ENCODE data around the gene APBB1IP.

APBB1IP gene

GRCh38 chr10:26513101-26513500, 75.0 kb downstream of the APBB1IP start:
- POLR2A ChIA-PET (ENCODE audit: low non-redundant PET): no interaction called here
- CTCF ChIA-PET: no interaction called here
- no peak for DNase-seq (ENCODE audit: low spot score)
- H3K27ac ChIP-seq: no peak overlapping the region
- TF ChIP-seq CTCF (conservative IDR thresholded peaks at IDR 0.05; ENCODE audit: low read depth): no peak

- ChIA-PET CTCF (interaction anchor here (0.6 kb wide), 1 partner anchor 90 kb away, joined by 4 read pairs; no protein-coding TSS in a partner anchor), POLR2A (ENCODE audit: low non-redundant PET) (no interaction called here)
- TF ChIP-seq CTCF (conservative IDR thresholded peaks at IDR 0.05; ENCODE audit: low read depth): no peak
These were observed 78.5 kb downstream of the APBB1IP start for GRCh38 chr10:26516540-26517101.

GRCh38 chr10:26517141-26517867, 79.2 kb downstream of the APBB1IP start:
- TF ChIP-seq CTCF (conservative IDR thresholded peaks at IDR 0.05; ENCODE audit: low read depth): no peak
- ChIA-PET CTCF (interaction anchor here (0.6 kb wide), 1 partner anchor 90 kb away, joined by 4 read pairs; no protein-coding TSS in a partner anchor), POLR2A (ENCODE audit: low non-redundant PET) (no interaction called here)
- no peak for DNase-seq (ENCODE audit: low spot score)
- H3K27ac ChIP-seq: no peak overlapping the region

More at GRCh38 chr10:26516540-26517101, 78.5 kb downstream of the APBB1IP start:
- no peak overlapping the region for H3K27ac ChIP-seq
- no peak for DNase-seq (ENCODE audit: low spot score)

- CTCF ChIA-PET: no interaction called here
- no peak for TF ChIP-seq CTCF (conservative IDR thresholded peaks at IDR 0.05; ENCODE audit: low read depth)
- no peak for DNase-seq (ENCODE audit: low spot score)
- POLR2A ChIA-PET (ENCODE audit: low non-redundant PET): no interaction called here
- no peak overlapping the region for H3K27ac ChIP-seq
These were observed 81.7 kb downstream of the APBB1IP start for GRCh38 chr10:26519803-26520202.

DNA sequence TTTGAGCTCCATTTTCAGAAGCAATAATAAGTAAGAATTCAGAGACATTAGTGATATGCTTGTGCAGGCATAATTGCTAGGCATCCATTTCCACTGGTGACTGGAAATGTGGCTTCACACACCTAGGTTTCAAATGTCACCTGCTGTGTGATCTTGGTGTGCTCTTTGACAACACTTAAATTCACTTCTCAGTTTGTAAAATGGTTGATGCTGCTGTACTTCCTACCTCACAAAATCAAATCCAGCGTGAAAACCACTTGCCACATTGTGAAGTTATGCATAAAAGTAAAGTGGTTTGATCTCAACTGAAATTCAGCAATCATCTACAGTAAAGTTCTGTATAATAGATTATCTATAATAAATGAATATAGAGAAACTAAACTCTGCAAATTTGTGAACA, 82.4 kb downstream of the APBB1IP start:
- no peak overlapping the region for H3K27ac ChIP-seq
- TF ChIP-seq CTCF (conservative IDR thresholded peaks at IDR 0.05; ENCODE audit: low read depth): no peak
- ChIA-PET CTCF (no interaction called here), POLR2A (ENCODE audit: low non-redundant PET) (no interaction called here)
- no peak for DNase-seq (ENCODE audit: low spot score)

DNA sequence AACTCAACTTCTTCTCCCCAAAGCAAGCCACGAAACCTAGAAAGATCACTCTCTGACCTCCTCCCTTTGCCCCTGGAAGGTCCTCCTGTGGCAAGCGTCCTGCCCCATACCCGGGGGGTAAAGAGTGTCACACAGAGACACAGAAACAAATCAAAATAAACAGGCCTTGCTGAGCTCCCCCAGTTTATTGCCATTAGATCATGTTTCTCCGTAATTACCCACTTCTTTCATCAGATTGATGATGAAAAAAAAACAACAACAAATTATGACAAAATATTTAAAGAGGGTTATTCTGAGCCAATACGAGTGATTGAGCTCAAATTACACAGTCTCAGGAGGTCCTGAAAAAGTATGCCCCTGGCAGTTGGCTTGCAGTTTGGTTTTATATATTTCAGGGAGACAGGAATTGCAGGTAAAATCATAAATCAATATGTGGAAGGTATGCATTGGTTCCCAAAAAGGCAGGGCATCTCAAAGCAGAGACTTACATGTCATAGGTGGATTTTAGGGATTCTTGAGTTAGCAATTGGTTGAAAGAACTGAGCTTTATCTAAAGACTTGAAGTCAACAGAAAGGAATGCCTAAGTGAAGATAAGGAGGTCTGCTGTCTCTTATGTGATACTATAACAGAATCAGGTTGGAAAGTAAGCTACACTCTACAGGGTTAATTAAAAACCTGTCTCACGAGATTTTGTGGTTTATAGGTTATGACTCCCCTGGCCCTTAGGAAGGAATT, 86.2 kb downstream of the APBB1IP start:
- POLR2A ChIA-PET (ENCODE audit: low non-redundant PET): no interaction called here
- H3K27ac ChIP-seq: no peak overlapping the region
- CTCF ChIA-PET: no interaction called here

More for the DNA sequence above, 86.2 kb downstream of the APBB1IP start:
- no peak for DNase-seq (ENCODE audit: low spot score)
- no peak for TF ChIP-seq CTCF (conservative IDR thresholded peaks at IDR 0.05; ENCODE audit: low read depth)

All from RWPE1 (cell line).